NCI-H446 (cell line): ENCODE results near the gene GABARAPL2.
"Not testable (repeated sequence)": the region's sequence is repeated elsewhere in the genome, so short reads cannot be mapped to it uniquely, and the experiment has no call there.

Experiments
- DNase-seq, 2 experiments: peaks; one replicate each; lab custom pipeline; 2025; lab: John Stamatoyannopoulos, UW

GABARAPL2 gene, protein sequence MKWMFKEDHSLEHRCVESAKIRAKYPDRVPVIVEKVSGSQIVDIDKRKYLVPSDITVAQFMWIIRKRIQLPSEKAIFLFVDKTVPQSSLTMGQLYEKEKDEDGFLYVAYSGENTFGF

DNA sequence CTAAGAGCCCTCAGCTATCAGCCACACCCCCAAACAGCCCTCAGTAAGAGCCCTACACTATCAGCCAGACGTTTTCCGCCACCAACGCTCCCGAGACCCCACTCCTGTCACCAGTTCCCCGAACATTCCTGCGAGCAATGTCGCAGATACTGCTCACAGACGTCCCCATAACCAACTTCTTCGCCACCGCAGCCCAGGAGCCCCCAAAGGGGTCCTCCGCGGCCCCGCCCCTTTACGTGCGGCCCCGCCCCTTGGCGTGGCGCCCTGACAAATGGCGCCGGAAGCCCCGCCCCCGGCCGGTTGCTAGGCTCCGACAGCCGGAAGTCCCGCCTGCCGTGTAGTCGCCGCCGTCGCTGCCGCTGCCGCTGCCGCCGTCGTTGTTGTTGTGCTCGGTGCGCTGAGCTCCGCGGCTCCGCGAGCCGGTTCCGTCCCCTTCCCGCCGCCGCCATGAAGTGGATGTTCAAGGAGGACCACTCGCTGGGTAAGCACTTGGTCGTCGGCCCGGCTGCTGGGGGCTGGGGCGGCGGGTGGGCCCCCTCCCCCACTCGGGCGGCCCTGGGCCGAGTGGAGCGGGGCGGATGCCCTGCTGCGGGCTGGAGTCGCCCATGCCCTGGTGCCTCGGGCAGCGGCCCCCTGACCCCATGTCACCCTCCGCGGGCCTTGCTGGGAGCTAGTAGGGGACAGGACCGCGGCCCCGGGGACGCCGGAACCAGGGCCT, at the start of gene GABARAPL2:
GABARAPL2 (plus strand) TSS at position 340 of the 718 bp plus-strand sequence; CDS start at position 448, 108 bp downstream.
- DNase-seq: peak; percentile 43 to 79

DNA sequence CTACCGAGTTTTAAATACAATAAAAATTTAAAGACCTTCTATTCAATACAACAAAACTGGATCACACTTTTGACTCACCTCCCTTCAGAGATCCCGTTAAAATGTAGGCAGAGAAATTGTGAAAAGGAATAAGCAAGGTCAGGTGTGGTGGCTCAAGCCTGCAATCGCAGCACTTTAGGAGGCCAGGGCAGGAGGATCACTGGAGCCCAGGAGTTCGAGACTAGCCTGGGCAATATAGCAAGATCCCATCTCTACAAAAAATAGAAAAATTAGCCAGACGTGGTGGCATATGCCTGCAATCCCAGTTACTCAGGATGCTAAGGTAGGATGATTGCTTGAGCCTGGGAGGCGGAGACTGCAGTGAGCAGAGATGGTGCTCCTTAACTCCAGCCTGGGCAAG, 47.0 kb upstream of the GABARAPL2 start:
- DNase-seq: no peak

DNA sequence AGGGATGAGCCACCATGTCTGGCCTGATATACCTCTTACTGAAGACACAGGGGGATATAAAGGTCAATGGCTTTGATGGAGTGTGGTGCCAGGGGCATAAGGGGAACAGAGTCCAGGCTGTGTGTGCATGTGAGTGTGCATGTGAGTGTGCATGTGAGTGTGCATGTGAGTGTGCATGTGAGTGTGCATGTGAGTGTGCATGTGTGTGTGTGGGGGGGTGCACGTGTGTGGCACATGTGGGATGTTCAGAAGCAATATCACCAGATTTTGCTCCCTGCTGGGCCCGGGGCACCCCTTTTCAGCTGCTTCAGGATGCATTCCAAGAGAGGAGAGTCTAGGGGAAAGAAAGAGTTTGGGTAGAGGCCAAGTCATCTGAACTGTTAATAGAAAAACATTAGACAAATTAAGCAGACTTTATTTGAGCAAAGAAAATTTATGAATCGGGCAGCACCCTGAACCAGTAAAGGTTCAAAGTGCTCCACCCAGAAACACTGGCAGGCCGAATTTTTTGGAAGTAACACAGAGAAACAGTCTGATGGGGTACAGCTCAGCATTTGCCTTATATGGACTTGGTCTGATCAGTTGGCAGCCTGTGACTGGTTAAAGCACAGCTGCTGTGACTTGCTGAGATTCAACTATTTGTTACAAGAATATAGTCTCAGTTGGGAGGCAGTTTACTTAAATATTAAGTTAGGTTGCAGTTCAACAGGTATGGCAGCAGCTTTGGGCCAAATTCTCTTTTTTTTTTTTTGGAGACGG, 40.0 kb upstream of the GABARAPL2 start:
- no peak for DNase-seq

DNA sequence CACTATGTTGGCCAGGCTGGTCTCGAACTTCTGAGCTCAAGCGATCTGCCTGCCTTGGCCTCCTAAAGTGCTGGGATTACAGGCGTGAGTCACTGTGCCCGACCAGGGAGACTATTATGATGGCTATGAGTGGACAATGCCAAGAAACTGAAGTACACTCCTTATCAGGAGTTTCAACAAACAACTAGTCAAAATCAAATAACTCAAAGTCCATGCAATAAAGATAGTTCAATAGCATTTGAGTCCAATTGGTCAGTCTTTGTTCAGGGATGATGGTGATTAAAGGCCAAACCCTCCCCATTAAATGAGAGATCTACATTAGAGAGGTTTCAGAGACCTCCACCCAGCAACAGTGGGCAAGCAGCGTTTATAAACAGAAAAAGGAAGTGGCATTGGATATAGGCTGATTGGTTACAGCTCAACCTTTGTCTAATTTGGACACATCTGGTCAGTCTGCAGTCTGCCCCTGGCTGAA, 38.3 kb upstream of the GABARAPL2 start:
- no peak for DNase-seq

DNA sequence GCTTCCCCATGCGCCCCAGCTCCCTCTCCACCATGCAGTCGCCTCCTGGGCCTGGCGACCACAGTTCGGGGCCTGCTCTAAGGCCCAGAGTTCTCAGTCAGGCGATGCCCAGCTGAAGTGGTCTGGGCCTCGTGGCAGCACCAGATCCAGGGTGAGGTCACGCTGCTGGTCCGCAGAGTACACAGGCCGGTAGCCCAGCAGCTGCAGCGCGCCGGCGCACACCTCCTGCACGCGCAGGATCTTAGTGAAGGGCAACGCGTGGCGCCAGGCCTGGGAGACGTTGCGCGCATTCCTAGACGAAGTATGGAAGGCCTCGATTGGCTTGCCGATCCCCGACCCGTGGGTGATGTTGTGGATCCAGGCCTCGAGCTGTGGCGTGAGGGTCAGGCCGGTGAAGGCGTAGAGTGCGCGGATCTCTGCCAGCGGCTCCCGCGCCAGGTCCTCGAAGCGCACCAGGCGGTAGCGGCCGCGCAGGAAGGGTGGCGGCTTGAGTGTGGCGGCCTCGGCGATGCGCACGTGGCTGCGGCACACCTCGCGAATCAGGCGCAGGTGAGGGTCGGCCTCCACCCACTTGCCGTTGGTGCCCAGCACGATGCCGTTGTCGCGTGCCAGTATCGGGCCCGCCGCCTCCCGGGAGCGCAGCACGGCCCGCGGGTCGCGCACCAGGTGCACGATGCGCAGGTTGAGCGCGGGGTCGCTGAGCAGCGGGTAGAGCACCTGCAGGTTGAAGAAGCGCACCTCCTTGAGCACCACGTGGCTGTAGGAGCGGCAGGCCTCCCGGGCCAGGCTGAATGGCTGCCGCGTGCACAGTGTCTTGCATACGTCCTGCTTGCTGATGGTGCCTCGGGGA, 36.9 kb upstream of the GABARAPL2 start:
- no peak for DNase-seq

DNA sequence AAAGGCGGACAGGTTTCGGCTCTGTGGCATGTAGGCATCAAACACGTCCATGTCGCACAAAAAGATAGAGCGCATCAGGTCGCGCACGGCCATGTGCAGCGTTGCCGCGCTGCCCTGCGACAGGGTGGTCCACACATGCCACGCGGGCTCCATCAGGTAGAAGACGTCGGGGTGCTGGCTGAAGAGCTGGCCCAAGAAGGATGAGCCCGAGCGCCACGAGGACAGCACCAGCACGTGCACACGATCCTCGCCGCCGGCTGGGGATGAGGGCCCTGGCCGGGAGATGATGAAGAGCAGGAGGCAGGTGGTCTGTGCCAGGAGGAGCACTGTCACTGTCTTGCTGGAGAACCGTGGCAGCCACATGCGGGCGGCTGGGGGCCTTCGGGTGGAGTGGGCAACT, 36.2 kb upstream of the GABARAPL2 start:
- no peak for DNase-seq

DNA sequence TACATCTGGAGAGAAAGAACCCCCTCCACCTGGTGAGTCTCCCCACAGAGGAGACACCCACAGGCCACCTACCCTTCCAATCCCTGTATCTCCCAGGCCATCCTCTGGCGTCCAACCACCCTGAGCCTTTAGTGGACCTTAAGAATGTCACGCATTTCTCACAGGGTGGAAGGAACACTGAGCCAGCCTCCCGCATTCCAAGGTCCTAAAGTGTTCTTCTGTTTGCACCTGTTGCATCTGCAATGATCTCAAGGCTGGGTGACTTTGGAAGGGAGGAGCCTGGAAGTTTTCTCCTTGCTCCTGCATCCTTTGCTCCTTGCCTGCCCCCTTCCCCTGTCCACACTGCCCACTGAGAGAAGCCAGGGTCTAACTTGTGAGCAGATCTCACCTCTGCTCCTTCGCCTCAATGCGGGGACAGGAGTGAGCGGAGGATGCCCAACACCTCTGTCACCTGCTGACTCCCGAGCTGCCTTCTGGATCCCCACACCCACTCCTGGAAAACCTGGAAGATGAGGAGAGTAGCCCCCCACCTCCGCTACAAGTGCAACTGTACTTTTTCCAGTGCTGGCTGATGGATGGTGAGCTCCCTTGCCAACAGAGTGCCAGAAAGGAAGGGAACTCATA, 33.9 kb upstream of the GABARAPL2 start:
- DNase-seq: no peak

DNA sequence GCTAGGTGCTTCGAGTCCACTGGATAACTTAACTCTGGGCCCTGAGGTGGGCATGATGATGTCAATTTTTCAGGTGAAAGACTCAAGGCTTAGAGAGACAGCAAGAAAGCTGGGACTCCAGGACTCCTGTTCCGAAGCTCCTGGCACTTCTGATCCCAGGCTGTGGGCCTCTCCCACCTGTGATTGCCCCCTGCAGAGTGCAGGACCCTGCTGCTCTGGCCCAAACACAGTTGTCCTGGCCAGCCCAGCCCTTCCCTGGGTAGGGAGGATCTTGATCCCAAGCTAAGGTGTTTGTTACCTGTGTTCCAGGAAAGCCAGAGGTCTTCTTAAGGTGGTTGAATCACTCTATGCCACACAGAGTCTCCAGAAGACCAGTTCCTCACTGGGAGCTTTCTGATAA, 33.4 kb upstream of the GABARAPL2 start:
- no peak for DNase-seq

DNA sequence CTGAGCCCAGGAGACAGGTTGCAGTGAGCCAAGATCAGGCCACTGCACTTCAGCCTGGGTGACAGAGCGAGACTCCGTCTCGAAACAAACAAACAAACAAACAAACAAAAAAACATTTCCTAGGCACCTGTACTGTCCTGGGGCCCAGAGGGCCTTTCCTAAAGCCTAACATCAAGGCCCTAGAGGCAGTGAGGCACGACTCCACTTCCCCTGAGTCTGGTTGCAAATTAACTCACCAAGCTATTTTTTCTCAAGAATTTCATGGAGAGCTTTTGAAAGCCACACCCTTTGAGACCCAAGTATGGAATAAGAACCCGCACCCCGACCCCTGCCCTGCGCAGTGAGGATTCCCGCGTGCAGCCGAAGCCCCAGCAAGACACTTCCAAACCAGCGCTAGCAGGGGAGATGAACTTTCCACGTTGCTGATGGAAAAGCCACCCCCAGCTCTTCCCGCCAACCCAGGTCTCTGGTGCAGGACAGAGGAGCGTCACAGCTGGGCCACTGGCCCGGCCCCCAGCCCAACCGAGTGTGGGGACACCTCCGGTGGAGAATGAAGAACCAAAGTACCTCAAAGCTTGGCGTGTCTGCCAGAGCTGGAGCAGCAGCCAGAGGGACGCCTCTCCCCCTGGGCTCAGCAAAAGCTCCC, 31.5 kb upstream of the GABARAPL2 start:
- no peak for DNase-seq

DNA sequence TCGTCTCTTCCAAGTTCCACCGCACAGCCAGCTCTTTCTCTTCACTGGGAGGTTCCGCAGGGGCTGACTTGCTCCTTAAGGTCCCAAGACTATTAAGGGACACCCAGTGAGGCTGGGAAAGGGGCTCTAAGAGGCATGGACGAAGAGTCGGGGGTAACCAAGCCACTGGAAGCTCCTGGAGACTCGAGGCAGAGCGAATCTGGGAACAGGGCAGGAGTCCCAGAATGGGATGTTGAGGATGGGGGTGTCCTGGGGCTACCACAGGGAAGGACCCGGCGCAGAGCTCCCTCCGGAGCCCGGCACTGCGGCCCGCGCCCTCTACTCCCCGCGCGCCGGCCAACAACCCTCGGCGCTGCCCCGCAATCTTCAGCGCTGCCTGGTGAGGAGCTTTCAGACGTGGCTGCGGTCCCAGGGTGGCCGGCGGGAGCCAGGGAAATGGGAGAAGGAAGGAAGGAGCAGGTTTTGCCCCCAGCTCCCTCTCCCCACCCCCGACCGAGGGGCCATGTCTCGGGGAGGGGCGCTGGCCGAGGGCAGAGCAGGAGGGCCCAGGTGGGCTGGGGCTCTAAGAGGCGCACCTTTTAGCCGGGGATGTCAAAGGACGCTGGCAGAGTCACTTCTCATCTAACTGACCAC, 30.9 kb upstream of the GABARAPL2 start:
- no peak for DNase-seq

DNA sequence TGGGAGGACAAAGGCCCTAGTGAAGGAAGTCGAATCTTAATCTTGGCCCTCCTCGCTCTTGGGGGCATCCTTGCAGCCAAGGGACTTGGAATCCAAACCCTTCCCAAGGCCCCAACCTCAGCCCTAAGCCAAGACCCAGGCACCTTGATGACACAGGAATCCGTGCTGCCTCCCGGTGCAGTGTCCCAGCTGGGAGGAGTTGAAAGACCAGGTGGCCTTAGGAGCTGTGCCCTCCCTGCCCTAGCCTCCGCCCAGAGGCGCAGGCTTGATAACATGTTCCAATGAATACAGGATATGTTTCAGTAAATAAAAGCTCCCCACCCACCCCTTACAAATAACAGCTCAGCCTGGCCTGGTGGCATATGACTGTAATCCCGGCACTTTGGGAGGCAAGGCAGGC, 30.3 kb upstream of the GABARAPL2 start, which contains the start of gene CHST5:
CHST5 (minus strand) TSS at position 208 of the 400 bp plus-strand sequence. CDS start 5,724 bp downstream, outside the sequence.
- no peak for DNase-seq

DNA sequence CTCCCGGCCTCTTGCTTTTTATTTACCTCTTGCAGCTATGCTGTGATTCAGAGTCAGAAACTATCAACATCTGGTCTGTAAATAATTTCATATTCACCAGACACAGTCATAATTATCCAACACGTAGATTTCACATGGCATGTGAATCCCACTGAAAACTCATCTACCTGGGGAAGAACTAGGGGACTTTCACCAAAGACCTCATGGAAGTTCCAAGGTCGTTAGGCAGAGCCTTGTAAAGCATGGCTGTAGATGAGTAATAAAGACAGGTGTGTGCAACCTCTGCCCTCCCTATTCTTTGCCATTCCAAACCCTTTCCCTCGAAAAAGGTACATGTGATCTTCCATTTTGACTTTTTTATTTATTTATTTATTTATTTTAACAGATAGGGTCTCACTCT, 28.4 kb upstream of the GABARAPL2 start:
- no peak for DNase-seq

DNA sequence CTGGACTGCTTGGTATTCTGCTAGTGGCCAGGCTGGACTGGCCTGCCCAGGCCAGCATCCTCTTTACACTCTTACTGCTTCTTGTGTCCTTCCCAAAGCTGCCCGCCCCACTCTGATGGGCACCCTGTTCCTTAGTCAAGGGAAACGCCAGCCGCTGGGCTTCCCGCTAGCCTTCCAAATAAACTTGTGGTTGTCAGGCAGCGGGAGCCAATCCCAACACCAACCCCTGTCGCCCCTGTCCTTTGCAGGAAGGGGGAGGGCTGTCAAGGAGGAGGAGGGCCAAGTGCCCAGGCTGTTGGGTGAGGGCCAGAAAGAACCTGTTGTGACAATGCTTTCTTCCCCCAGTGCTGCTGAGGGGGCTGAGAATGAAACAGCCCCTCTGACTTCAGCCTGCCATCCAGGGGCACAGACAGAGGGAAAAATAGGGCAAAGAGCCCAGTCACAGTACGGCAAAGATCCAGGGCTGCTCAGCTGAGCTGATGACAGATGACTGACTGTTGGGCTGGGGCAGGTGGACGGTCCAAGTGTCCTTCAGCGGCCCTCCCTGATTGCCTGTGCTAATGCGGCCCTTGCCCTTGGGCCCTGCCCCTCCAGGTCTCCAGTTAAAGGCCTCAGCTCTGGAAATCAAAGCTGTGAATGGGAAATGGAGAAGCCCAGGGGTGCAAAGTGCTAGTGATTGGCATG, 27.2 kb upstream of the GABARAPL2 start:
- not testable (repeated sequence) for DNase-seq

DNA sequence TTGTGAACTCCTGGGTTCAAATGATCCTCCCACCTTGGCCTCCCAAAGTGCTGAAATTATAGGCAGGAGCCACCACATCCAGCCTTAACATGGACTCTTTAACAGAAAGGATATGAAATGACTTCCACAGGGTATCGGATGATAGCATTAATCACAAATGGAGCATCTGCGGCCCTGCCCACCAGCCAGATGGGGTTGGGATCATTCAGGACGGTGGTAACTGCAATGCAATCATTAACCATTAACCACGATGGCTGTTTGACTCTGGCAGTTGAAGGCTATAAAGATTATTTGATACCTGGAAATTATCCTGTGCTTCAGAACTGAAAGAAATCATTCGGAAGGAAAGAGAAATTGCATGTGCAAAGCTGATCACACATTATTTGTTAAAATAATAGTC, 24.9 kb upstream of the GABARAPL2 start:
- DNase-seq: no peak

DNA sequence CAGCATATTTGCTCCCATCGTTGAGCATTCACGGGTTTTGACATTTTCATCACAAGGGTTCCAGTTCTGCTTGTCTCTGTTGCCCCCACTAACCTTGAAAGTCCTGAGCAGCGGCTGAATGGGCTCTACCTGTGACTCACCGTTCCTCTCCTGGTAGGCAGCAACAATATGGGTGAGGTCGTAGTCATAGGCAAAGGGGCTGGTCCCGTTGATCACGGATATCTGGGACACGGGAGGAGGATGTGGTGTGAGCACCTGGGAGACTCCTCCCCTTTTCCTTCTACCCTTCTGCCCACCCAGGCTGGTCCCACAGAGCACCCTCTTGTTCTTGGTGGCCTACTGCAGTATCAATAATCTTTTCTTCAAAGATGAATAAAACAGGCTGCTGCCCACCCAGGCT, 23.7 kb upstream of the GABARAPL2 start:
- DNase-seq: not testable (repeated sequence)

DNA sequence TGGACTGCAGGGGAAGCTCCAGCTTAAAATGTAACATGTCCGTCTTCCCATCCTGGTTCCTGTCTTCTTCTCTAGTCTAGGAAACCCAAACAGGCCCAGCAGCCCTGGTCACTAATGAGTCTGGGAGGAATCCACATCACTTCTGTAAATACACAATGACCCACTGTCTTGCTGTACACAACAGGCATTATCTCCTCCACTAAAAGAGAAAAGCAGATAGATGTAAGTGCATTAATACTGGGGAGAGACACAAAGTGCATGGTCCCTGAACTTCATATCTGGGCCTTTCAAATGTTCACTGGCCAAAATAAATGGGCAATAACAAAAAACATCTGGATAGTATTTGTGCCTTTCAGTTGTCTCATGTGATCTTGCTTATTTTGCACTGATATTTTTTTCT, 20.3 kb upstream of the GABARAPL2 start:
- DNase-seq: not testable (repeated sequence)

DNA sequence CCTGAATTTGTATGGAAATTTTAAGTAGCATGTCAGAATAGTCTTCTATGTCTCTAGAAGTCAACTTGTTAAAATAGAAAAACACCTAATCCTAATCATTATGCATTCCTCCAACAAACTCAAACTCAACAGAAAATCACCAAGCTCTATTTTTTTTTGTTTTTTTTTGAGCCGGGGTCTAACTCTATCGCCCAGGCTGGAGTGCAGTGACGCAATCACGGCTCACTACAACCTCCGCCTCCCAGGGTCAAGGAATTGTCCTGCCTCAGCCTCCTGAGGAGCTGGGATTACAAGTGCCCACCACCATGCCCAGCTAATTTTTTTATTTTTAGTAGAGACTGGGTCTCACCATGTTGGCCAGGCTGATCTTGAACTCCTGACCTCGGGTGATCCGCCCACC, 19.9 kb upstream of the GABARAPL2 start:
- DNase-seq: no peak

DNA sequence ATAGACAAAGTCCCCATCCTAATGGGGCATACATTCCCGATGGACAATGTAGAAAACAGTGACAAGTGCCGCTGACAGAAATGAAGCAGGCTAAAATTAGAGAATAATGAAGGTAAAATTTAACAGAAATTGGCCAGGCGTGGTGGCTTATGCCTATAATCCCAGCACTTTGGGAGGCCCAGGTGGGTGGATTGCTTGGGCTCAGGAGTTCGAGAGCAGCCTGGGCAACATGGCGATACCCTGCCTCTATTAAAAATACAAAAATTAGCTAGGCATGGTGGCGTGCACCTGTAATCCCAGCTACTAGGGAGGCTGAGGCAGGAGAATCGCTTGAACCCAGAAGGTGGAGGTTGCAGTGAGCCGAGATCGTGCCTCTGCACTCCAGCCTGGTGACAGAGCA, 17.7 kb upstream of the GABARAPL2 start:
- not testable (repeated sequence) for DNase-seq

DNA sequence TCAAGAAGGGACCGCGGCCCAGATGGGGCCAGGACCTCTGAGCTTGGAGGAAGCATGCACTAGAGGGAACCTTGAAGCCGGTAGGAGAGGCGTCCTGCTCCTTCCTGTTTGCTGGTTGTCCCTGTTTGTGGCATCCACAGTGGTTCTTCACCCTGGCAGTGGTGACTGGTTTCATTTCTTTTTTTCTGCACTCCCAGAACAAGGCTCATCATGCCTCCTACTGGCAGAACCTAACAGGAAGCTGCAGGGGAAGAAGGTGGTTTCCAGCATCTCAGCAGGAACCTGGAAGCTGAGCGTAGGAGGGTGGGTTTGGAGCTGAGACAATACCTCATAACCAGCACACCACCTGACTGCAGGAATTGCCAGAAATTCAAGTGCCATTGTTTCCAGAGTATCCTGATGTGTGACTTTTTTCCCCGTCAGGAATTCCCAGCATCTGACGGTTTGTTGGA, 15.9 kb upstream of the GABARAPL2 start:
- peak in 1 of 2 experiments; percentile 9 for DNase-seq

DNA sequence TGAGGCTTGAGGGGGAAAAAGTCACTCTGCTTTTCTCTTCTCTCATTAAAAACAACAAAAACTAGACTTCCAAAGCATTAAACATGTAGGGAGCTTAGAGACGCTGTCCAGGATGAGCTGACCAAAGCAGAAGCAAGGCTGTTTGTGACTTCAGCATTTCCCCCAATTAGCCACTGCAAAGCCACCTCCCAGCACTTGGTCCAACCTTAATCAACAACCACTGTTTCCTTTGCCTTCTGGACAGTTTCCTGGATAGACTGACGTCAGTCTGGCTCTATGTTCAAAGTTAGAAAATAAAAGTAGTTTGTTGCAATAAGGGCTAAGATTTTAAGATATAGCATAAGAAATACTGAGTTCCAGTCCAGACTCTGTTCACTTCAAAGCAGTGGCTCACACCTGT, 13.2 kb upstream of the GABARAPL2 start:
- DNase-seq: no peak
